Measurements from ENCODE around the gene ZNF503. TPM values are rescaled to one million over a fixed set of nuclear protein-coding genes. Genes with fewer than 3 reads are reported as not detected.

The ZNF503 gene
- total RNA-seq, 3 donors from 2014 or later = 3.7 to 32.3 (median 6.1) TPM

- H3K4me1 ChIP-seq (ENCODE audit: low read depth) = no peaks in the 10 kb centered on the region
- no peak for TF ChIP-seq CTCF (IDR thresholded peaks at IDR 0.05)
- no peak overlapping the region for H3K4me3 ChIP-seq
- peaks cover 6% of the 10 kb centered on the region for H3K9me3 ChIP-seq
- ATAC-seq = no peak
- no peaks in the 10 kb centered on the region for H3K36me3 ChIP-seq (ENCODE audit: low read depth)
- DNase-seq = no peak
- intact Hi-C loops (cut with DNase I, micrococcal nuclease) = no loop called here
These were observed 38.8 kb upstream of the ZNF503 start for GRCh38 chr10:75440271-75440793.

GRCh38 chr10:75439811-75440210, 38.2 kb upstream of the ZNF503 start:
- H3K9me3 ChIP-seq = peaks cover 6% of the 10 kb centered on the region
- TF ChIP-seq CTCF (IDR thresholded peaks at IDR 0.05) = no peak
- no peaks in the 10 kb centered on the region for H3K36me3 ChIP-seq (ENCODE audit: low read depth)
- no peak for ATAC-seq
- intact Hi-C loops (cut with DNase I, micrococcal nuclease) = no loop called here
- no peak for DNase-seq
- H3K4me3 ChIP-seq = no peak overlapping the region
- no peaks in the 10 kb centered on the region for H3K4me1 ChIP-seq (ENCODE audit: low read depth)

GRCh38 chr10:75438275-75438674, 36.7 kb upstream of the ZNF503 start:
- Histone ChIP-seq H3K4me1 (ENCODE audit: low read depth) (no peaks in the 10 kb centered on the region), H3K4me3 (no peak overlapping the region), H3K36me3 (ENCODE audit: low read depth) (no peaks in the 10 kb centered on the region), H3K9me3 (peaks cover under 1% of the 10 kb centered on the region)
- TF ChIP-seq CTCF (IDR thresholded peaks at IDR 0.05) = no peak
- ATAC-seq (no peak), DNase-seq (no peak)
- intact Hi-C loops (cut with DNase I, micrococcal nuclease) = no loop called here

- Histone ChIP-seq H3K36me3 (ENCODE audit: low read depth) (no peaks in the 10 kb centered on the region), H3K4me1 (ENCODE audit: low read depth) (no peaks in the 10 kb centered on the region), H3K4me3 (no peak overlapping the region), H3K9me3 (no peaks in the 10 kb centered on the region)
- DNase-seq (no peak), ATAC-seq (no peak)
- intact Hi-C loops (cut with DNase I, micrococcal nuclease) = no loop called here
- no peak for TF ChIP-seq CTCF (IDR thresholded peaks at IDR 0.05)
These were observed 36.1 kb upstream of the ZNF503 start for GRCh38 chr10:75437693-75438092.

- DNase-seq (no peak), ATAC-seq (no peak)
- no peaks in the 10 kb centered on the region for H3K4me1 ChIP-seq (ENCODE audit: low read depth)
- TF ChIP-seq CTCF (IDR thresholded peaks at IDR 0.05) = no peak
- no peaks in the 10 kb centered on the region for H3K9me3 ChIP-seq
- H3K4me3 ChIP-seq = no peak overlapping the region
- no peaks in the 10 kb centered on the region for H3K36me3 ChIP-seq (ENCODE audit: low read depth)
- intact Hi-C loops (cut with DNase I, micrococcal nuclease) = no loop called here
These were observed 35.3 kb upstream of the ZNF503 start for GRCh38 chr10:75436896-75437295.

GRCh38 chr10:75435291-75435690, 33.7 kb upstream of the ZNF503 start:
- H3K36me3 ChIP-seq (ENCODE audit: low read depth) = no peaks in the 10 kb centered on the region
- intact Hi-C loops (cut with DNase I, micrococcal nuclease) = no loop called here
- H3K4me1 ChIP-seq (ENCODE audit: low read depth) = peaks cover 5% of the 10 kb centered on the region
- no peak overlapping the region for H3K4me3 ChIP-seq
- DNase-seq (no peak), ATAC-seq (no peak)
- no peak for TF ChIP-seq CTCF (IDR thresholded peaks at IDR 0.05)
- no peaks in the 10 kb centered on the region for H3K9me3 ChIP-seq
